GM19397 (cell line): ENCODE results near the gene MACROD2.

Source experiments
- ATAC-seq: cut with Tn5 transposase; IDR thresholded peaks from one replicate; pipeline ENCODE4 v1.9.1; 2021; ENCODE audit warnings: mild to moderate bottlenecking, moderate library complexity; ENCODE audit not compliant: unreplicated experiment

Gene MACROD2

GRCh38 chr20:16083639-16084280, 2088.4 kb downstream of the MACROD2 start:
- ATAC-seq, result no peak

- no peak for ATAC-seq
These were observed 2099.9 kb downstream of the MACROD2 start for GRCh38 chr20:16095226-16095625.

GRCh38 chr20:16096756-16097326, 2101.5 kb downstream of the MACROD2 start:
- no peak for ATAC-seq

GRCh38 chr20:16097788-16098187, 2102.5 kb downstream of the MACROD2 start:
- ATAC-seq, result no peak

GRCh38 chr20:16098890-16099639, 2103.7 kb downstream of the MACROD2 start:
- ATAC-seq, result no peak

GRCh38 chr20:16100111-16100510, 2104.8 kb downstream of the MACROD2 start:
- ATAC-seq, result no peak

GRCh38 chr20:16100767-16101166, 2105.5 kb downstream of the MACROD2 start:
- ATAC-seq, result no peak
